Erythroblast (primary cell): ENCODE data around the gene CTXND1.

Experiments used
- DNase-seq, 2 experiments: peaks; one replicate each; lab custom pipeline; 2025; lab: John Stamatoyannopoulos, UW
- GATA1 ChIP-seq: IDR thresholded peaks from 2 replicates; pipeline ENCODE4 v1.6.1; 2011; ENCODE audit warnings: low read depth, mild to moderate bottlenecking, control low read depth, low read length, moderate library complexity
- POLR2A ChIP-seq: IDR thresholded peaks from 2 replicates; pipeline ENCODE4 v1.6.1; 2011; ENCODE audit warnings: mild to moderate bottlenecking, low read length

The CTXND1 gene

DNA sequence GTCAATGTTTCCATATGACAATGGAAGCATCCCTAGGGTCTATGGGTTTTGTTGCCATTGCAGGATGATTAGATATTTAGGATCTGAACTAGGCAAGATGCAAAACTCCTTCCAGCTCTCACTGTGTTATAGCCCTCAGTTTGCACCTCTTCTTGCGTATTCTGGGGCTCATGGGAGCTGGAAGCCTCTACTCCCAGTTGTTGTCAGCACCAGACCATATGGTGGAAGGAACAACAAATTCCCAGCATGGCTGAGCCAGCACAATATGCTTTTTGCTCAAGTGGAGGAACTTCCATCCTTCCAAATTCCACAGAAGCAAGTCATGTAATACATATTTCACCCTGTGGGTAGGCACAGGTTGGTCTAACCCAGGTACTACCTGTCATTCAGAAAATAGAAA, 18.5 kb upstream of the CTXND1 start:
- no peak for DNase-seq
- TF ChIP-seq POLR2A (no peak), GATA1 (no peak)

DNA sequence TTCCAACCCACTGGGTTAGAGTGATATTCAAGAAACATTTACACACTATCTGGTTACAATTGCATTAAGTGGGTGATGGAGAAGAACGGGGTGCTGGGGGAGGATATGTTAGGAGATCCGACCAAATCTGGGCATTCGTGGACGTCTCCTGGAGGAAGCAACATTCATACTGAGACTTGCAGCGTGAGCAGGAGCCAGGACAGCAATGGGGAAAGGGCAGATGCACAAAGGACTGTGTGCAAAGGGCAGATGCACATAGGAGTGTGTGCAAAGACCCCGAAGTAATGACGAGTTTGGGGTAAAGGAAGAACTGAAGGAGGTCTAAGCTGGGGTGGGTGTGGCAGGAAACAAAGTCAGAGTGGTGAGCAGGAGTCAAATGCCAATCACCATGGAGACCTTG, 16.1 kb upstream of the CTXND1 start:
- TF ChIP-seq POLR2A (no peak), GATA1 (no peak)
- DNase-seq = no peak

DNA sequence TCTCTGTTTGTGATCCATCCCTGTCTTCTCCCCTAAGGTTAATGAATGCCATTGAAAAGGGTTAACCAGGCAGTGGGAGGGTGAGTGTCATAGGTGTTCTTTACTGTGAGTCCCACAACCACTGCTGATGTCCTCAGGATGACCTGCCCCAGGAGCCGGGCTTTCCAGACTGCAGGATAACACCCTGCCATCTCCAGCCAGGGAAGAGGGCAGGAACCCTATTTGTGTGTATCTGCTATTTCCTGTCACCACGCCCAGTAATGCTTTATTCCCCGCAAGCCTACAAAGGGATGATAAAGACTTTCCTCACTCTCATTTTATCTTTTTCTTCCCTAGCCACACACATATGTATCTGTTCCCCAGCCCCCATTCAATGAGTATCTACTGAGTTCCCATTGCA, 15.6 kb upstream of the CTXND1 start:
- no peak for TF ChIP-seq GATA1
- DNase-seq = no peak

DNA sequence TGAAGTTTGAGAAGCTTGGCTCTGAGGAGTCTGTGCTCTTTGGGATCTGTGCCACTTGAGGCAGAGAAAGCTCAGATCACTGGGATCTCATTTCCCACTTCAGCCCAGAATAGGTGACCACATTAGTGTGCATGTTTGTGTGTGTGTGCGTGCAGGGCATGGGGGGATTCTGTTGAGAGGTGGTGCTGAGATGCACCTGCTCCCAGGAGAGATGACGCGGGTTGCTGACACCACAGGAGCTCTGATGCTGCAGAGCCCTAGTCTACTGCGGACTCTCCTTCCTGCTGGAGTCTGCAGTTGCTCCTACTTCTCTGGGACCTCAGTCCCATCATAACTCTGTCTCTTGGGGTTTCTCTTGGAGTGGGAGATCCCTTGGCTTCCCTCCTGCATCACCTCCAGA, 14.7 kb upstream of the CTXND1 start:
- TF ChIP-seq POLR2A (no peak), GATA1 (no peak)
- DNase-seq = no peak

GRCh38 chr15:80266113-80266512, 14.1 kb upstream of the CTXND1 start:
- TF ChIP-seq GATA1 (no peak), POLR2A (no peak)
- no peak for DNase-seq

GRCh38 chr15:80265021-80265420, 13.0 kb upstream of the CTXND1 start:
- DNase-seq = peak in 1 of 2 experiments; percentile 9
- no peak for TF ChIP-seq GATA1
- no peak for TF ChIP-seq POLR2A

GRCh38 chr15:80264031-80264430, 12.0 kb upstream of the CTXND1 start:
- DNase-seq = no peak
- TF ChIP-seq GATA1 (no peak), POLR2A (no peak)

GRCh38 chr15:80260551-80260950, 8.5 kb upstream of the CTXND1 start:
- TF ChIP-seq GATA1 (no peak), POLR2A (no peak)
- peak in 1 of 2 experiments; percentile 17 for DNase-seq

DNA sequence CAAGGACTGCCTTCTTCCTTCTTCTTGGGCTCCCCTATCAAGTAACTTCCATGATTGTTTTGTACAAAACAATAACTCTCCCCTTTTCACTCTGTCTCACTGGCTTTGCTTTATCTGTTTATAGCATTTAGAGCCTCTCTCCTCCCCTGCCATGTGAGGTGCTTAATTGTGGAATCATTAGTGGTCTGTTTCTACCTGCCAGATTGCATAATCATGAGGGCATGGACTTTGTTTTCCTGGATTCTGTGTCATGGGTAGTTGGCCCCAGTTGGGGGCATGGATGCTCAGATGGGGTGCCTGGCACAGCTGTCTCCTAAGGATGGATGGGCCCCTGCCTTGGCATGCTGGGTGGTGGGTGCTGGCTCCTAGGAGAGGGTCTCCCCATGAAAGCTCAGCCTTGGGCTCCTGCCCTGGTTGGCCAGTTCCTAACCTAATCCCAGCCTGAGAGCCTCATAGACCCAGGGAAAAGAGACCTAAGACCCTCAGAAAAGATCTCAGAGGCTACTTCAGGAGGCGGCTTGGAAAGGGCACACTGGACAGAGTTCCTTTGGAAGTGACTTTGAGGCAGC, 8.0 kb upstream of the CTXND1 start:
- no peak for TF ChIP-seq GATA1
- TF ChIP-seq POLR2A = no peak
- no peak for DNase-seq

- TF ChIP-seq POLR2A (no peak), GATA1 (no peak)
- no peak for DNase-seq
These were observed 439 bp downstream of the CTXND1 start for GRCh38 chr15:80251428-80252120.

- DNase-seq = no peak
- TF ChIP-seq GATA1 = no peak
- TF ChIP-seq POLR2A = no peak
These were observed 1.2 kb downstream of the CTXND1 start for GRCh38 chr15:80250614-80251427.

GRCh38 chr15:80249973-80250372, 2.0 kb downstream of the CTXND1 start:
- TF ChIP-seq POLR2A (no peak), GATA1 (no peak)
- no peak for DNase-seq

- TF ChIP-seq POLR2A = no peak
These were observed 4.7 kb downstream of the CTXND1 start for GRCh38 chr15:80247320-80247719.

GRCh38 chr15:80246425-80246894, 5.6 kb downstream of the CTXND1 start:
- no peak for DNase-seq
- no peak for TF ChIP-seq POLR2A
- TF ChIP-seq GATA1 = no peak

More at GRCh38 chr15:80247320-80247719, 4.7 kb downstream of the CTXND1 start:
- no peak for DNase-seq

DNA sequence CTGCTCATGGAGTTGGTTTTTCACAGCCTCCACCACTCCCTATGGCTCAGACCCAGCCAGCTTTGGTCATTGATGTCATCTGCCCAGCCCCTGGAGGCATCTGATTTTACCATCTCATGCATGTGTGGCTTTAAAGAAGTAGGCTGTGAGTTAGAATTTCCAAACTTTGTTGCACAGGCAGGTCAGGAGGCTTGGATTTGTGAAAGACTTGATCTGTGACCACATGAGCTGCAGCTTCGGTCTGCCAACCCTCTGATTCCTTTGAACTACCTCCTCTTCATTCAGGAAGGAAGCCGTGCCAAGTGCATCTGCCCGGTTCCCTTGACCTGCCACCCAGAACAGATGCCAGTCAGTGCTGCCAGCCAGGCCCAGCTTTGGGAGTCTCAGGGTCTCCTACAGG, 9.2 kb downstream of the CTXND1 start:
- no peak for DNase-seq
- no peak for TF ChIP-seq GATA1
- no peak for TF ChIP-seq POLR2A
